ENCODE data around the gene MCM3AP.

DNA sequence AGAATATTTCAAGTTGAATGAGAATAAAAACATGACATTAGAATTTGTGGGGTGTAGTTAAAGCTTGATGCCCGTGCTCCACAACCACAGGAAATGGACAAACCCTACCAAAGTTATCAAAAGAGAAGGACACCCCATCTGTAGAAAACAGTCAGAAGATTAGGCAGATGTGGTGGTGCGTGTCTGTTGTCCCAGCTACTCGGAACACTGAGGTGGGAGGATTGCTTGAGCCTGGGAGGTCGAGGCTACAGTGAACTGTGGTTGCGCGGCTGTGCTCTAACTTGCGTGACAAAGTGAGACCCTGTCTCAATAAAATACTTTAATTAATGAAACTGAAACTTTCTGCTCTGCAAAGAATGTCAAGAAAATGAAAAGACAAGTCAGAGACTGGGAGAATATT lies 99.7 kb downstream of the MCM3AP start:
- TF ChIP-seq YY1 (IDR thresholded peaks at IDR 0.05; ENCODE audit: insufficient read depth, insufficient read length) (no peak), ZNF274 (IDR thresholded peaks at IDR 0.05; ENCODE audit: low read depth, low read length) (no peak)

Data from NT2/D1 (cell line).